ENCODE data around the gene TPP2. TPM values are rescaled to one million over a fixed set of nuclear protein-coding genes. Genes with fewer than 3 reads are reported as not detected.

TPP2 gene
- total and polyA plus RNA-seq, 9 of the 15 experiments (the other 6 are each of a cell fraction or from before 2014, with no cell fraction given): 18.8 to 87.7 (median 55.9) TPM

- no peak overlapping the region for H3K9ac ChIP-seq (ENCODE audit: insufficient read depth in 1 of 2, low read depth in 2 of 2, low read length in 2 of 2)
- BruUV-seq (replicated peaks): no TSS peak
- H3K79me2 ChIP-seq (ENCODE audit: control insufficient read depth, insufficient read depth, low read length): no peaks in the 10 kb centered on the region
- no peaks in the 10 kb centered on the region for H3K9me3 ChIP-seq (replicated peaks; ENCODE audit: control insufficient read depth, insufficient read depth, low read depth, low read length)
- no peak overlapping the region for H2AFZ ChIP-seq (ENCODE audit: low read depth, low read length)
- H3K4me3 ChIP-seq: no peak overlapping the region
- intact Hi-C loops (cut with micrococcal nuclease): no loop called here
- no peak overlapping the region for H3K4me2 ChIP-seq (ENCODE audit: insufficient read depth, low read length)
- FAIRE-seq: no peak
- no peaks in the 10 kb centered on the region for H3K9me1 ChIP-seq (ENCODE audit: control insufficient read depth, insufficient read depth, low read length)
- in situ Hi-C loops (cut with MboI): no loop called here
- TF ChIP-seq ZFX (CRISPR knock-in tag; IDR thresholded peaks at IDR 0.05): no peak
- TF ChIP-seq TCF7 (IDR thresholded peaks at IDR 0.05; ENCODE audit: borderline replicate concordance): no peak
- TF ChIP-seq TSC22D4 (tag; IDR thresholded peaks at IDR 0.05): no peak
- no peak for TF ChIP-seq ZNF764 (CRISPR knock-in tag; IDR thresholded peaks at IDR 0.05; ENCODE audit: low read depth)
- no peak for TF ChIP-seq FOXP1 (CRISPR knock-in tag; IDR thresholded peaks at IDR 0.05)
- no peak for TF ChIP-seq CREM (IDR thresholded peaks at IDR 0.05; ENCODE audit: low read depth)
- no peak for TF ChIP-seq ZBTB34 (CRISPR knock-in tag; IDR thresholded peaks at IDR 0.05)
- TF ChIP-seq ARID3A (IDR thresholded peaks at IDR 0.05; ENCODE audit: borderline replicate concordance, low read depth, low read length): no peak
- no peak for TF ChIP-seq TBP (optimal IDR thresholded peaks at IDR 0.05; ENCODE audit: low read depth, low read length)
- TF ChIP-seq RFX5 (IDR thresholded peaks at IDR 0.05; ENCODE audit: low read depth, low read length): no peak
- TF ChIP-seq FOSL1 (tag; conservative IDR thresholded peaks at IDR 0.05): no peak
- TF ChIP-seq THRA (IDR thresholded peaks at IDR 0.05): no peak
- no peak for TF ChIP-seq KAT7 (CRISPR knock-in tag; IDR thresholded peaks at IDR 0.05; ENCODE audit: borderline replicate concordance)
- ChIA-PET POLR2A (interaction anchor here (0.9 kb wide), 1 partner anchor 55 kb away, joined by 3 read pairs; the partner anchor contains the start of gene TEX30), CTCF (ENCODE audit: low intra/inter-chr PET ratio) (no interaction called here)
- H3K36me3 ChIP-seq (ENCODE audit: control insufficient read depth, insufficient read depth, low read length): no peaks in the 10 kb centered on the region
- no peaks in the 10 kb centered on the region for H3K4me1 ChIP-seq (replicated peaks in 1 of 2; ENCODE audit: control insufficient read depth in 2 of 2, insufficient read depth in 2 of 2, low read length in 2 of 2)
- no peaks in the 10 kb centered on the region for H3K27me3 ChIP-seq (ENCODE audit: control insufficient read depth in 2 of 2, insufficient read depth in 2 of 2, low read length in 2 of 2)
- ATAC-seq: no peak
- no peak for DNase-seq (ENCODE audit: extremely low read depth in 1 of 4, low spot score in 3 of 4)
- H4K20me1 ChIP-seq (replicated peaks; ENCODE audit: control insufficient read depth, insufficient read depth, low read length): no peaks in the 10 kb centered on the region
- WGBS (ENCODE audit: insufficient coverage, low coverage, missing lambda C conversion rate): 0% methylated on average over 2 of the region's 2 CpGs
- no peak overlapping the region for H3K27ac ChIP-seq (ENCODE audit: extremely low read depth, low read depth, low read length)
These were observed 122.0 kb downstream of the TPP2 start for GRCh38 chr13:102718746-102719145.

Measured in K562 (cell line).